ENCODE data around the gene PARN.

Gene PARN

GRCh38 chr16:14464192-14464591 is 165.9 kb downstream of the PARN start:
- H3K27ac ChIP-seq (ENCODE audit: low read depth, low read length, severe bottlenecking): no peak overlapping the region
- peaks cover 4% of the 10 kb centered on the region for H3K36me3 ChIP-seq (ENCODE audit: control insufficient read depth, insufficient read depth, low read length)
- WGBS, 2 experiments (ENCODE audit: insufficient coverage in 2 of 2): 95 to 100% methylated on average over 1 to 2 of the region's 2 CpGs
- H3K4me3 ChIP-seq (ENCODE audit: extremely low read depth, insufficient read depth, low read length, poor library complexity, severe bottlenecking): no peak overlapping the region
- H3K9me3 ChIP-seq (ENCODE audit: control insufficient read depth, low read length): peaks cover 17% of the 10 kb centered on the region
- no peaks in the 10 kb centered on the region for H3K4me1 ChIP-seq (ENCODE audit: control insufficient read depth, insufficient read depth, low read length, poor library complexity, severe bottlenecking)

- 90 to 94% methylated on average over 3 of the region's 3 CpGs for WGBS, 2 experiments (ENCODE audit: insufficient coverage in 2 of 2)
- Histone ChIP-seq H3K36me3 (ENCODE audit: control insufficient read depth, insufficient read depth, low read length) (peaks cover 4% of the 10 kb centered on the region), H3K4me3 (ENCODE audit: extremely low read depth, insufficient read depth, low read length, poor library complexity, severe bottlenecking) (no peak overlapping the region)
These were observed 167.2 kb downstream of the PARN start for GRCh38 chr16:14462811-14463210.

GRCh38 chr16:14460726-14461125 is 169.3 kb downstream of the PARN start:
- no CpG with 5 or more reads among the region's 1 CpG for WGBS, 2 experiments (ENCODE audit: insufficient coverage in 2 of 2)
- Histone ChIP-seq H3K27ac (ENCODE audit: low read depth, low read length, severe bottlenecking) (no peak overlapping the region), H3K9me3 (ENCODE audit: control insufficient read depth, low read length) (peaks cover 17% of the 10 kb centered on the region), H3K4me3 (ENCODE audit: extremely low read depth, insufficient read depth, low read length, poor library complexity, severe bottlenecking) (no peak overlapping the region), H3K36me3 (ENCODE audit: control insufficient read depth, insufficient read depth, low read length) (peaks cover 4% of the 10 kb centered on the region), H3K4me1 (ENCODE audit: control insufficient read depth, insufficient read depth, low read length, poor library complexity, severe bottlenecking) (no peaks in the 10 kb centered on the region)

More at GRCh38 chr16:14462811-14463210, 167.2 kb downstream of the PARN start:
- Histone ChIP-seq H3K9me3 (ENCODE audit: control insufficient read depth, low read length) (peaks cover 17% of the 10 kb centered on the region), H3K4me1 (ENCODE audit: control insufficient read depth, insufficient read depth, low read length, poor library complexity, severe bottlenecking) (no peaks in the 10 kb centered on the region), H3K27ac (ENCODE audit: low read depth, low read length, severe bottlenecking) (no peak overlapping the region)

GRCh38 chr16:14458576-14458975 is 171.5 kb downstream of the PARN start:
- WGBS, 2 experiments (ENCODE audit: insufficient coverage in 2 of 2): 72 to 75% methylated on average over 6 of the region's 7 CpGs
- H3K36me3 ChIP-seq (ENCODE audit: control insufficient read depth, insufficient read depth, low read length): no peaks in the 10 kb centered on the region
- no peaks in the 10 kb centered on the region for H3K4me1 ChIP-seq (ENCODE audit: control insufficient read depth, insufficient read depth, low read length, poor library complexity, severe bottlenecking)
- peaks cover under 1% of the 10 kb centered on the region for H3K9me3 ChIP-seq (ENCODE audit: control insufficient read depth, low read length)
- H3K4me3 ChIP-seq (ENCODE audit: extremely low read depth, insufficient read depth, low read length, poor library complexity, severe bottlenecking): no peak overlapping the region
- no peak overlapping the region for H3K27ac ChIP-seq (ENCODE audit: low read depth, low read length, severe bottlenecking)

GRCh38 chr16:14456793-14457481 is 173.1 kb downstream of the PARN start:
- no peak overlapping the region for H3K4me3 ChIP-seq (ENCODE audit: extremely low read depth, insufficient read depth, low read length, poor library complexity, severe bottlenecking)
- WGBS, 2 experiments (ENCODE audit: insufficient coverage in 2 of 2): 93 to 94% methylated on average over 5 to 6 of the region's 10 CpGs
- H3K27ac ChIP-seq (ENCODE audit: low read depth, low read length, severe bottlenecking): no peak overlapping the region
- no peaks in the 10 kb centered on the region for H3K9me3 ChIP-seq (ENCODE audit: control insufficient read depth, low read length)
- H3K36me3 ChIP-seq (ENCODE audit: control insufficient read depth, insufficient read depth, low read length): no peaks in the 10 kb centered on the region
- H3K4me1 ChIP-seq (ENCODE audit: control insufficient read depth, insufficient read depth, low read length, poor library complexity, severe bottlenecking): no peaks in the 10 kb centered on the region

GRCh38 chr16:14455573-14455972 is 174.5 kb downstream of the PARN start:
- Histone ChIP-seq H3K4me3 (ENCODE audit: extremely low read depth, insufficient read depth, low read length, poor library complexity, severe bottlenecking) (no peak overlapping the region), H3K27ac (ENCODE audit: low read depth, low read length, severe bottlenecking) (no peak overlapping the region), H3K4me1 (ENCODE audit: control insufficient read depth, insufficient read depth, low read length, poor library complexity, severe bottlenecking) (no peaks in the 10 kb centered on the region), H3K36me3 (ENCODE audit: control insufficient read depth, insufficient read depth, low read length) (no peaks in the 10 kb centered on the region), H3K9me3 (ENCODE audit: control insufficient read depth, low read length) (no peaks in the 10 kb centered on the region)
- 90 to 91% methylated on average over 3 of the region's 5 CpGs for WGBS, 2 experiments (ENCODE audit: insufficient coverage in 2 of 2)

GRCh38 chr16:14454391-14454790 is 175.7 kb downstream of the PARN start:
- H3K9me3 ChIP-seq (ENCODE audit: control insufficient read depth, low read length): no peaks in the 10 kb centered on the region
- no peaks in the 10 kb centered on the region for H3K4me1 ChIP-seq (ENCODE audit: control insufficient read depth, insufficient read depth, low read length, poor library complexity, severe bottlenecking)
- no peaks in the 10 kb centered on the region for H3K36me3 ChIP-seq (ENCODE audit: control insufficient read depth, insufficient read depth, low read length)
- 100% methylated on average over 1 to 2 of the region's 2 CpGs for WGBS, 2 experiments (ENCODE audit: insufficient coverage in 2 of 2)
- H3K27ac ChIP-seq (ENCODE audit: low read depth, low read length, severe bottlenecking): no peak overlapping the region
- H3K4me3 ChIP-seq (ENCODE audit: extremely low read depth, insufficient read depth, low read length, poor library complexity, severe bottlenecking): no peak overlapping the region

- WGBS, 2 experiments (ENCODE audit: insufficient coverage in 2 of 2): 100% methylated on average over 3 of the region's 3 CpGs; no CpG with 5 or more reads in 1 of the 2 experiments
- no peak overlapping the region for H3K27ac ChIP-seq (ENCODE audit: low read depth, low read length, severe bottlenecking)
- no peaks in the 10 kb centered on the region for H3K4me1 ChIP-seq (ENCODE audit: control insufficient read depth, insufficient read depth, low read length, poor library complexity, severe bottlenecking)
- no peaks in the 10 kb centered on the region for H3K36me3 ChIP-seq (ENCODE audit: control insufficient read depth, insufficient read depth, low read length)
- no peaks in the 10 kb centered on the region for H3K9me3 ChIP-seq (ENCODE audit: control insufficient read depth, low read length)
- no peak overlapping the region for H3K4me3 ChIP-seq (ENCODE audit: extremely low read depth, insufficient read depth, low read length, poor library complexity, severe bottlenecking)
These were observed 178.0 kb downstream of the PARN start for GRCh38 chr16:14452066-14452465.

GRCh38 chr16:14450846-14451245 is 179.2 kb downstream of the PARN start:
- Histone ChIP-seq H3K36me3 (ENCODE audit: control insufficient read depth, insufficient read depth, low read length) (no peaks in the 10 kb centered on the region), H3K27ac (ENCODE audit: low read depth, low read length, severe bottlenecking) (no peak overlapping the region), H3K4me1 (ENCODE audit: control insufficient read depth, insufficient read depth, low read length, poor library complexity, severe bottlenecking) (no peaks in the 10 kb centered on the region), H3K4me3 (ENCODE audit: extremely low read depth, insufficient read depth, low read length, poor library complexity, severe bottlenecking) (no peak overlapping the region), H3K9me3 (ENCODE audit: control insufficient read depth, low read length) (no peaks in the 10 kb centered on the region)
- whole genome bisulfite sequencing, 2 experiments (ENCODE audit: insufficient coverage in 2 of 2): 93 to 96% methylated on average over 4 to 6 of the region's 6 CpGs

- H3K36me3 ChIP-seq (ENCODE audit: control insufficient read depth, insufficient read depth, low read length): no peaks in the 10 kb centered on the region
- no peak overlapping the region for H3K4me3 ChIP-seq (ENCODE audit: extremely low read depth, insufficient read depth, low read length, poor library complexity, severe bottlenecking)
- 100% methylated on average over 1 of the region's 4 CpGs; no CpG with 5 or more reads in 1 of the 2 experiments for WGBS, 2 experiments (ENCODE audit: insufficient coverage in 2 of 2)
- H3K27ac ChIP-seq (ENCODE audit: low read depth, low read length, severe bottlenecking): no peak overlapping the region
- no peaks in the 10 kb centered on the region for H3K4me1 ChIP-seq (ENCODE audit: control insufficient read depth, insufficient read depth, low read length, poor library complexity, severe bottlenecking)
- no peaks in the 10 kb centered on the region for H3K9me3 ChIP-seq (ENCODE audit: control insufficient read depth, low read length)
These were observed 180.1 kb downstream of the PARN start for GRCh38 chr16:14449790-14450480.

- H3K36me3 ChIP-seq (ENCODE audit: control insufficient read depth, insufficient read depth, low read length): no peaks in the 10 kb centered on the region
- H3K27ac ChIP-seq (ENCODE audit: low read depth, low read length, severe bottlenecking): no peak overlapping the region
- no peaks in the 10 kb centered on the region for H3K4me1 ChIP-seq (ENCODE audit: control insufficient read depth, insufficient read depth, low read length, poor library complexity, severe bottlenecking)
- H3K9me3 ChIP-seq (ENCODE audit: control insufficient read depth, low read length): no peaks in the 10 kb centered on the region
- no CpG with 5 or more reads among the region's 4 CpGs for WGBS, 2 experiments (ENCODE audit: insufficient coverage in 2 of 2)
- H3K4me3 ChIP-seq (ENCODE audit: extremely low read depth, insufficient read depth, low read length, poor library complexity, severe bottlenecking): no peak overlapping the region
These were observed 180.7 kb downstream of the PARN start for GRCh38 chr16:14449334-14449733.

Measured in mesodermal cell (in vitro differentiated cells).